GM19372 (cell line): ENCODE results near the gene CSKMT.
"Not testable (repeated sequence)": the region's sequence is repeated elsewhere in the genome, so short reads cannot be mapped to it uniquely, and the experiment has no call there.

ENCODE experiments used
- ATAC-seq: cut with Tn5 transposase; IDR thresholded peaks from one replicate; pipeline ENCODE4 v1.9.1; 2021; ENCODE audit warnings: mild to moderate bottlenecking, low read depth, moderate library complexity; ENCODE audit not compliant: unreplicated experiment

The CSKMT gene

DNA sequence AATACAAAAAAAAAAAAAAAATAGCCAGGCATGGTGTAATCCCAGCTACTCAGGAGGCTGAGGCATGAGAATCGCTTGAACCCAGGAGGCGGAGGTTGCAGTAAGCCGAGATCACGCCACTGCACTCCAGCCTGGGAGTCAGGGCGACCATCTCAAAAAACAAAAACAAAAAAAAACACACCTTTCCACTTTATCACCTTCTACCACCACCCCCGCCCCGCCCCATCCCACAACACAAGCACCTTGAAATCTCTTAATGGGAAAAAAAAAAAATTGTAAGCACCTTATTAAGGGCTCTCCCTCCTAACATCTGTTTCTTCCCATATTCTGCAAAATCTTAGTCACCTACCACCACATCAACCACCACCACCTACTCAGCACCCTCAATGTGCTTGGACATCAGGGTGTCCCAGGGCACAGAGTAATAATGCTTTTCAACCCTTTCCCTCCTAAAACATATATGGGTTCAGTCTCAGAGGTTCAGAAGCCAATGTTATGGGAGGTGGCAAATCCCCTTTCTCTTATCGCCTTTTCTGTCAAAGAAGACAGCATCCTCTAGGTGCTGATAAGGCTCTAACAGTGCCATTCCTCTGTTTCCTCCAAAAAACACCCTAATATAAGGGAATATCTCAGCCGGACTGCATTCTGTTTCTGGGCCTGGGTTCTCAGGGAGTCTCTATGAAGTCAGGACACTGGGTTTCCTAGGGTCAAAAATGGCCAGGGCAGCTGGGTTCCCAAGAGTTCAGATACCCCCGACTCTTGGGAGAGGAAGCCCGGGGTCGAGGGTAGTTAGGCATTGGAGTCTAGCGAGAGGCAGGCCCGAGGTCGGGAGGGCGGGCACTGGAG is 12.7 kb upstream of the CSKMT start:
- no peak for ATAC-seq

DNA sequence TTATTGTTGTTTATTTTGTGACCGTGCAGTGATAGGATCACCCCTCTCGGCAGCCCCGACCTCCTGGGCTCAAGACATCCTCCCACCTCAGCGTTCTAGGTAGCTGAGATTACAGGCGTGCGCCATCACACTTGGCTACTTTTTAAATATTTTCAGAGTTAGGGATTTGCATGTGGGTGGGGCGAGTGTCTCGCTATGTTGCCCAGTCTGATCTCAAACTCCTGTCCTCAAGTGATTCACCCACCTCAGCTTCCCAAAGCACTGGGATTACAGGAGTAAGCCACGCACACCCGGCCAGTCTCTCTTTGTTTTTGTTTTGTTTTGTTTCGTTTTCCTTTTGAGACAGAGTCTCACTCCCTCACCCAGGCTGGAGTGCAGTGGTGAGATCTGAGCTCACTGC is 10.8 kb upstream of the CSKMT start:
- ATAC-seq, result no peak

DNA sequence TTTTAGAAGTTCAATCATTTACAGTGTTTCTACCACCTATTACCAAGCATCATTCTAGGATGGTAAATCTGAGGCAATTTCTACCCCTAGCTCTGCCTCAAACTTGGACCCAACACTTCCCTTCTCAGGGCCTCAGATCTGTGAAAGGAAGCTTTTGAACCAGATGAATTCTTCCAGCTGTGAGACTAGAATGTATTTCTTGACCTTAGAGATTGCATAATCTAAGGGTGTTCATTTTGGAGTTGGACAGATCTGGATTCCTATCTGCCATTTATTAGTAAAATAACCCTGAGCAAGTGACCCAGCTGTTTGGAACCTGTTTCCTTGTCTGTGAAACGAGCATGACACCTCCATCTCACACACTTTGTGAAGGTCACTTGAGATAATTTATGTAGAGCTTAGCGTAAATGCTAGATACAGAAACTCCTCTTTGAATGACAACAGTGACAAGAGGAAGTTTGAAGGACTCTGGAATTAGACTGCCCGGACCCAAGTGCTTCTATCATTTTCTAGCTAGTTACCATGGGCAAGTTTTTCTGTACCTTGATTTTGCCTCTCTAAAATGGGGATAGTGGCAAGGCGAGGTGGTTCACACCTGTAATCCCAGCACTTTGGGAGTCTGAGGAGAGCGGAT is 8.2 kb upstream of the CSKMT start:
- ATAC-seq, result no peak

DNA sequence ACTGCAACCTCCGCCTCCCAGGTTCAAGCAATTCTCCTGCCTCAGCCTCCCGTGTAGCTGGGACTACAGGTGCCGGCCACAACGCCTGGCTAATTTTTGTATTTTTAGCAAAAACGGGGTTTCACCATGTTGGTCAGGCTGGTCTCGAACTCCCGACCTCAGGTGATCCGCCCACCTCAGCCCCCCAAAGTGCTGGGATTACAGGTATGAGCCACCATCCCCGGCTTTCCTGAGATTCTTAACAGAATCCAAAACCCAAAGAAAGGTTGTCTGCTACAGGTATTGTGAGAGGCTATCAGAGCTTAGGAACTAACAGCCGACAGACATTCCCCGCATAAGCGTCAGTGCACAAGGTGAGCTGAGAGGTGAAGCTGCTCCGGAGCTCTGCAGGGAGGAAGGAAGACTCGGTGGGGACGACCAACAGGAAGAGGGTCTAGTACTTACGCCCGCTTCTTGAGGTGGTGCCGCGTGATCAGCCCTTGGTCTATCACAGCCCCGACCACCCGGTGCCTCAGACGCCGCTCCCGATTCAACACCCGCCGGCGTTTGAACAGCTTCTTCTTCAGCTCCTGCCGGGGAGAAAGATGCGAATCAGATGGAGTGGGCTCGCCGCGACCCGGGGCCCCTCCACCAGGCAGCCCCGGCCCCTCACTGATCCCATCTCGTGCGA is 572 bp upstream of the CSKMT start:
- ATAC-seq, result peak; percentile 1

DNA sequence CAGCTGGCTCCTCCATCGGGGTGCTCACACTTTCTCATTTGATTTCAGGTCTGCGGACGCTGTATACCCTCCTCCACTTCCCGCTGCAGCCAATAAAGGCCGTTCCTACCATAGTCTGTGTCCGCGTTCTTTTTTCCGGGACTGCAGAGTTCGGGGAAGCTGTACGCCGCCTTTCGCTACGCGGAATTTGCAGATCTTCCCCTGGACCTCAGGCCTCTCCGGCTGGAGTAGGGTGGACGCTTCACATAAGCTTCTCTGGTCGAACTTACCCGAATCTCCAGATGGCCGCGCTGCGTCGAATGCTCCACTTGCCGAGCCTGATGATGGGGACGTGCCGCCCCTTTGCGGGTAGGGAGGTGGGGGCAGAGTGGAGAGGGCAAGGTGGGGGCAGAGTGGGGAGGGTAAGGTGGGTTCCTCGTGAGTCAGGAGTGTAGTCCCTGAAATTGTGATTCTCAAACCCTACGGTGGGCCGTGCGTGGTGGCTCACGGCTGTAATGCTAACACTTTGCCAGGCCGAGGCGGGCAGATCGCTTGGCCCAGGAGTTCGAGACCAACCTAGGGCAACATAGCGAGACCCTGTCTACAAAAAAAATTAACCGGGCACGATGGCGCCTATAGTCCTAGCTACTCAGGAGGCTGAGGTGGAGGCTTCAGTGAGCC is 617 bp downstream of the CSKMT start:
- peak; percentile 3 for ATAC-seq

DNA sequence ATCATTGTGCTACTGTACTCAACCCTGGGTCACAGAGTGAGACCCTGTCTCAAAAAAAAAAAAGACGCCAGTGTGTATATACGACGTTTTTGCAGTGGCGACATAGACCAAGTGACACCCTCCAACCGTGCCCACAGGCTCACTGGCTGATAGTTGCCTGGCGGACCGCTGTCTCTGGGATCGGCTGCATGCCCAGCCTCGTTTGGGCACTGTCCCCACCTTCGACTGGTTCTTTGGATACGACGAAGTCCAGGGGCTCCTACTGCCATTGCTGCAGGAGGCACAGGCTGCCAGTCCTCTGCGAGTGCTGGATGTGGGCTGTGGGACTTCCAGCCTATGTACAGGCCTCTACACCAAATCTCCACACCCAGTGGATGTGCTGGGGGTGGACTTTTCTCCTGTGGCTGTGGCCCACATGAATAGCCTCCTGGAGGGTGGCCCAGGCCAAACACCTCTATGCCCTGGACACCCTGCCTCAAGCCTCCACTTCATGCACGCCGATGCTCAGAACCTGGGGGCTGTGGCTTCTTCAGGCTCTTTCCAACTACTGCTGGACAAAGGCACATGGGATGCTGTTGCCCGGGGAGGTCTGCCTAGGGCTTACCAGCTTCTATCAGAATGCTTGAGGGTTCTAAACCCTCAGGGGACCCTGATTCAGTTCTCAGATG is 1.3 kb downstream of the CSKMT start:
- ATAC-seq, result no peak

DNA sequence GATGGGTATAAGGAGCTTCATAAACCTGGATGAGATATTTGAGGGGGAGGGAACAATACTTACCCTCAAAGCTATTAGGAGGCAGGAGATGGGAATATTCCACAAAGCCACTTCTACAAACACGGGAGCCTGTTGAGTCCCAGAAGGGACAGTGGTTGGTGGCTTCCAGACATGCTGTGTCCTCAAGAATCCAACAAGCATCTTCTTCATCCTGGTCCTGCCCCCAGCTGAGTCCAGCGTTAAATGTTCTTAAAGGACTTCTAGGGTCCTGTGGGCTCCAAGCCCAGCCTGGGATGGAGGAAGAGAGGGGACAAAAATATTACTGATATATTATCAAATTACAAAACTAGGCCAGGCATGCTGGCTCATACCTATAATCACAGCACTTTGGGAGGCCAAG is 2.3 kb downstream of the CSKMT start:
- no peak for ATAC-seq

DNA sequence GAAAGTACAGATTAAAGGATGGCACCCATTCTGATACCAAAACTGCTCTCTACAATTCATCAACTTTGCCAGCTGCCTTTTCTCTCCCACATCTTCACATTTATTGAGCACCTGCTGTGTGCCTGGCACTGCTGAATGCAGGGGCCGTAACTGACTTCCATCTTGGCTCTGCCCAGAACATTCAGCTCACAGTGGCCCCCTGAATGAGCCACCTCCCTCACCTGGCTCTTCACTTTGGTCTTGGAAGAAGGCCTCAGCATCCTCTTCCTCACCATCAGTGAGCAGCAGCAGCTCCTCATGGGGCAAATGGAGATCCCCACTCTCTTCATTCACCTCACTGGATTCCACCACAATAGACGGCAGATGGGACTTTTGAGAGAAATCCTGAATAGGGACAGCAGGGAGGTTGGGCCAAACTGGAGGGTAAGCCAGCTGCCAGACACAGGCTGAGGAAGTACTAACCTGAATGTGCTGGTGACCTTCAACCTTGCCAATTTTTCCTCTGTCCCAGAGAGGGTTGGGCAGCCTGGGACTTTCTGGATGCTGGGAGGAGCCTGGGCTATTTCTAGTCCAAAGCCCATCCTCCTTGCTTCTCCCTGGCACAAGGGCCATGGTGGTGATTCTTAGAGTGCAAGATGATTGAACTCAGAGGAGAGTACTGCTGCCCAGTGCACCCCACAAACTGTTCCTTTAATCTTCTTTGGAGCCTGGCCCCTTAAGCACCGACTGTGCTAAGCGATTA is 4.5 kb downstream of the CSKMT start:
- no peak for ATAC-seq

DNA sequence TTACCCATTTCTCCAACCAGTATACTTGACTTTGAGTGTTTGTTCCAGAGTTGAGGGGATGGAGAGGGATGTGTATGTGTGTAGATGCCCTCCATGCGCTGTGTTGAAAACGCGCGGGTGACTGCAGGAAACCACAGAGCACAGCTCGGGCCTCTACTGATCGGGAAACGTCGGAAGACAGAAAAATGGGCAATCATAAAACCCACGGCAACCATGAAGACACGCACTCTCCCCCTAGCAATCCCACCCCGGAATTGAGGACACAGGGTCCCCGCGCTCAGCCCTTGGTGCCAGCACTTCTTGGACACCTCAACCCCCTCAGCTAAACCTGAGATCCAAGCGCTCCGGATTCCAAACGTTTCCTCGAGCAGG is 6.1 kb downstream of the CSKMT start:
- ATAC-seq, result no peak

DNA sequence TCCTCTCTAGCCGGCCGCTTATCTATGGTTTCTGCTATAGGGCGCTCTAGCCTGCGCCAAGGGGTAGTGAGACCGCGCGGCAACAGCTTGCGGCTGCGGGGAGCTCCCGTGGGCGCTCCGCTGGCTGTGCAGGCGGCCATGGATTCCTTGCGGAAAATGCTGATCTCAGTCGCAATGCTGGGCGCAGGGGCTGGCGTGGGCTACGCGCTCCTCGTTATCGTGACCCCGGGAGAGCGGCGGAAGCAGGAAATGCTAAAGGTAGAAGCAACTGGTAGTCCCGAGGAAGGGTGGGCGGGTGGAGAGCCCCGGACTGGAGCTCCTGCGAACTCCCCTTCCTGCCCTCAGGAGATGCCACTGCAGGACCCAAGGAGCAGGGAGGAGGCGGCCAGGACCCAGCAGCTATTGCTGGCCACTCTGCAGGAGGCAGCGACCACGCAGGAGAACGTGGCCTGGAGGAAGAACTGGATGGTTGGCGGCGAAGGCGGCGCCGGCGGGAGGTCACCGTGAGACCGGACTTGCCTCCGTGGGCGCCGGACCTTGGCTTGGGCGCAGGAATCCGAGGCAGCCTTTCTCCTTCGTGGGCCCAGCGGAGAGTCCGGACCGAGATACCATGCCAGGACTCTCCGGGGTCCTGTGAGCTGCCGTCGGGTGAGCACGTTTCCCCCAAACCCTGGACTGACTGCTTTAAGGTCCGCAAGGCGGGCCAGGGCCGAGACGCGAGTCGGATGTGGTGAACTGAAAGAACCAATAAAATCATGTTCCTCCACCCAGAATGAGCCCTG is 6.7 kb downstream of the CSKMT start, which contains the start of the genes LBHD1 and UQCC3:
Gene LBHD1 (minus strand): TSS at position 660 of the 782 bp plus-strand sequence. CDS start 2,236 bp downstream, outside the sequence.
Gene UQCC3 (plus strand): TSS at position 66 of the 782 bp plus-strand sequence. CDS start 73 bp downstream, at position 139.
- ATAC-seq, result peak; percentile 61

DNA sequence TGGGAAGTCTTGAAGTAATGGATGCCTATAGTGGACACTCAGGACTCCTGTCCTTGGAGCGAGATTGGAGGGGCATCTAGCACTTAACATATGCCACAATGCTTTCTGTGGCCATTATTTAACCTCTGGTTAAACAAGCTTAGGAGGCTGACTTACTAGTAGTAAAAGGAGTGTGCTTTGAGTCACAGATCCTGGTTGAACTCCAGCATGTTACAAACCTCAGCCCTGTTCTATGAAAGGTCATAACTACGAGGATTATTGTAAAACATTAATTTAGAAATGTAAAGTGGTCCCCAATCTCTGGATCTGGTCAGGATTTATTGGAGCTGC is 8.0 kb downstream of the CSKMT start:
- no peak for ATAC-seq

DNA sequence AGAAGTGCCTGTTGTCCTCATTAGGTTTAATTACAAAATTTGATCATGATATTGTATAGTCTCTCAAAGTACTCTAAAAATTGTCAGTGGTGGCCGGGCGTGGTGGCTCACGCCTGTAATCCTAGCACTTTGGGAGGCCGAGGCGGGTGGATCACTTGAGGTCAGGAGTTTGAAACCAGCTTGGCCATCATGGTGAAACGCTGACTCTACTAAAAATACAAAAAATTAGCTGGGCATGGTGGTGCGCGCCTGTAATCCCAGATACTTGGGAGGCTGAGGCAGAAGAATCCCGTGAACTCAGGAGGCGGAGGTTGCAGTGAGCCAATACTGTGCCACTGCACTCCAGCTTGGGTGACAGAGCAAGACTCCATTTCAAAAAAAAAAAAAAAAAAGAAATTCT is 10.3 kb downstream of the CSKMT start:
- ATAC-seq, result not testable (repeated sequence)

DNA sequence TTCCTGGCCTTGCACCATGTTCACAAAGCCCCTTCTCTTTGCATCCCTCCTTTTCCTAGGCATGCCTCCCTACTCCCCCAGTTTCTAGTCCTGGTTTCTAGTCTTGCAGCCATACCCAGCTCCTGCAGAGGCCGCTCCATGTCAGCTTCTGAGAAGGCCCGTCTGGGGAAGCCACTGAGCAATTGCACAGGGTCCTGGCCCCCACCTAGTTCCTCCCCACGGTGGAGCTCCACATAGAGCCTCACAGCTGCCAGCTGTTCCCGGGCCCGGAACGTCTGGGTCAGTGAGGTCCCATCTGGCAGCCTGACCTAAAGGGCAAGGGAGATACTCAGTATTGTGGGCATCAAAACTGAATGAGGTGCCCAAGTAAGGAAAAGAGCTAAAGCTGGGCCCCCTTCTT is 11.6 kb downstream of the CSKMT start:
- ATAC-seq, result no peak

DNA sequence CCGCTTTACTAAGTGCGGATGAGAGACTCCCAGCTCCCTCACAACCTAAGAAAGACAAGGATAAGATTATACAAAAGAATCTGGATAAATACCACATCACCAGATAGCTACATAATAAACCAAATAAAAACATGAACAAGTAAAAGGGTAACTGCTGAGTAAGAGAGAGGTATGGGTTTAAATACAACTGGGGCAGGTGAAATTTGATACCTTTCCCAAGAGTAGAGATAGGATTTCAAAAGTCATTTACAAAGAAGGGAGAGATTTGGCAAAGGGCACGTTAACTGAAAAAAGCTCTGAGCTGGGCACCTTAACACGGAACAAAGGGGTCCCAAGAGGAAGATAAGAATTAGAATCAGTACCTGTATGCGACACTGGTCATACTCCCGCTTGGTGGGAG is 12.0 kb downstream of the CSKMT start:
- no peak for ATAC-seq

DNA sequence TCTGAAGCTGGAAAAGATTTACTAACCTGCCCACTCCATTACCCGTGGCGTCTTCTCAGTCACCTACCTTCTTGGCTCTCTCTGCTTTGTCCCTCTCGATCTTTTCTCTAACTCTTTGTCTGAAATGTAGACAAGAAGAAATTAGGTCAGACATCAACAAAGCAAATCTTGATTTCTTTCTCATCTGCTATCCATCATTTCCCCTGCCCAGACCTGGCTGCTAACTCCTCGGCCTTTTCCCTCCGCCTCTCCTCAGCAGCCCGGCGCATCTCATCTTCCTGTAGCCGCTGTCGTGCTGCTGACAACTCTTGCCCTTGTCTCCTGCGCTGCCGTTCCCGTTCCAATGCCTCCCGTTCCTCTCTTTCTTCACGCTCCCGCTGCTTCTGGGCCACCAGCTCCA is 12.6 kb downstream of the CSKMT start:
- ATAC-seq, result no peak

DNA sequence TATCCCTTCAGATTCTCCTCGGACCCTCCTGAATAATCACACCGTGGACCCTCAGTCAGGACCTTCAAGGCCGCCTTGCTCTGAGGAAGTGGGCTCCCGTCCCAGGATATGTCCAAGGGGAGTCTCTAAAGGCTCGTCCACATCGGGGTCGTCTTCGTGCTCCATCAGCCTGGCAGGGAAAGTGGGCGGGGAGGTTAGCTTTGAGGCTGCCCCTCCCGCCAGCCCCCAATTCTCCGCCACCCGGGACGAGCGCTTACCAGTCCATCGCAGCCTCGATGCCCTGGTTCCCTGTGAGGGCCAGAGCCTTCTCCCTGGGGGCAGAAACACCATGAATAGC is 13.3 kb downstream of the CSKMT start:
- ATAC-seq, result no peak

DNA sequence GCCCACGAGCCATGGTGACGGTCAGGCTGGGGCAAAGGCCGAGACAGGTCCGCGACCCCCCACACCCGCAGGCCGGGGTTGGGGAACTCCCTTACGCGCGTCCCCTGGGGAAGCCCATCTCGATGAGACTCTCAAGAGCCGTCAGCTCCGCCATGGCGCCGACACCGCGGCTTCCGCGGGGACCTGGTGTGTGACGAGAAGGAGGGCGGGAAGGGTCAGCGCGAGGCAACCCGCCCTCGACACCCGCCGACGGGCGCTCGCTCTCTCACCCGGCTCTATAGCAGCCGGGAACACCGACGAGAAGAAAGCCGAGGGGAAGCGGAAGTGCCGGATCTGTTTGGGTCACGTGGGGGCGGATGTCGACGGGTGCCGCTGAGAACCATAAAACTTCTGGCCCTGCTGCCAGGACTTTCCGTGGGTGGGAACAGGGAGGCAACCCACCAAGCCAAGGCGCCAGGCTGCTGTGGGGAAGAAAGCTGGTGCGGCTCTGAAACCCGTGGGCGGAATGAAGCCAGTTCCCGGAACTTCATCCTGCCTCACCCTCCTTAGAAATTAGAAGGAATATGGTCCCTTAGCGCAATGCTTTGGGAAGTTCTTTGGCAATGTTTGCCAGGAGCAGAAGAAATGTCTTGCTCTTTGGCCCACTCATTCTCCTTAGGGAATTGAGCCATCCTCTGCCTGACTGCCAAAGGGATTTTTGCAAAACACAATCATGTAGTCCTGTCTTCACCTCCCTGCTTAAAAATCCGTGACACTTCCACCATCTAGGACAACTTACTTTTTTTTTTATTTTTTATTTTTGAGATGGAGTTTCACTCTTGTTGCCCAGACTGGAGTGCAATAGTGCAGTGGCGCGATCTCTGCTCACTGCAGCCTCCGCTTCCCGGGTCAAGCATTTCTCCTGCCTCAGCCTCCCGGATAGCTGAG is 13.9 kb downstream of the CSKMT start, which contains the start of gene UBXN1:
Gene UBXN1 (minus strand): TSS at position 304 of the 927 bp plus-strand sequence. CDS start 150 bp downstream, at position 154.
- ATAC-seq, result no peak

DNA sequence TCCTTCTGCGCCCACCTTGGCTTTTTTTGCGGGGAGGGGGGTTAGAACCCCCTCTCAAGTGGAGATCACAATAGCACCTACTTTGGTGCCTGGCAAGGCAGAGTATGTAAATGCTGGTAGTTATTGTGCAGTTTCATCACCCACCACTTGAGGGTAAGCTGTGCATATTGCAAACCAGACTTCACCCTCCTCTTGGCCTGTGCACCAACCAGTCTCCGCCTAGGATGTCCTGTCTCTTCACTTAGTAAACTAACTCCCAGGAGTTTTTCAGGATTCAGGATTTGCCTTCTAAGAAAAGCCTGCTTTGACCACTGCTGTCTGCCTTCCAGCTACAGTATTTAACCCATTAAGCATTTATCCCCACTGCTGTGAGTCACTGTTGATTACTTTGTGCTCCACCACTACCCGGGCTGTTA is 15.7 kb downstream of the CSKMT start:
- peak; percentile 66 for ATAC-seq
